ENCODE results near the gene ZKSCAN8. TPM values are rescaled to one million over a fixed set of nuclear protein-coding genes. Genes with fewer than 3 reads are reported as not detected.

The ZKSCAN8 gene
- total RNA-seq, 1 donor from 2014 or later, result 14.5 TPM

DNA sequence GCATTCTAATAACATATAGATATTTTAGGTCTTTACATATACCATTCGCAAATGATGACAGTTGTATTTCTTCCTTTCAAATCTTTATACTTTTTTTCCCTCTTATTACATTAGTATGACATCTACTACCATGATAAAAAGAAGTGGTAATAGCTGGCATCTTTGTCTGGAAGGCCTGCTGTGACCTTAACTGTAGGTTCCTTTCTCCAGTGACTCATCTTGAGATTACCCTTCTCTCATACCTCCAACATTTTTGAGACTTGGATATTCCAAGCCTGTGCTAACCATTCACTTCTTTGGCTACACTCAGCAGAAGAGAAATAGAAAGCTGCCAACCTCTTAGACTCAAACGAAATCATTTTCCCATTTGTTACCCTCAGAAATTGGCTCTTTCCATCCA lies 30.3 kb downstream of the ZKSCAN8 start:
- intact Hi-C loops (cut with DNase I), result no loop called here
- Histone ChIP-seq H3K27ac (no peak overlapping the region), H3K4me1 (no peaks in the 10 kb centered on the region), H3K36me3 (no peaks in the 10 kb centered on the region), H3K27me3 (no peaks in the 10 kb centered on the region), H3K9me3 (no peaks in the 10 kb centered on the region), H3K4me3 (no peak overlapping the region)
- no peak for DNase-seq (ENCODE audit: extremely low spot score in 2 of 2)
- TF ChIP-seq POLR2AphosphoS5 (IDR thresholded peaks at IDR 0.05; ENCODE audit: insufficient read depth in 1 of 2, low read depth in 1 of 2), result no peak
- TF ChIP-seq, protein P1, sequence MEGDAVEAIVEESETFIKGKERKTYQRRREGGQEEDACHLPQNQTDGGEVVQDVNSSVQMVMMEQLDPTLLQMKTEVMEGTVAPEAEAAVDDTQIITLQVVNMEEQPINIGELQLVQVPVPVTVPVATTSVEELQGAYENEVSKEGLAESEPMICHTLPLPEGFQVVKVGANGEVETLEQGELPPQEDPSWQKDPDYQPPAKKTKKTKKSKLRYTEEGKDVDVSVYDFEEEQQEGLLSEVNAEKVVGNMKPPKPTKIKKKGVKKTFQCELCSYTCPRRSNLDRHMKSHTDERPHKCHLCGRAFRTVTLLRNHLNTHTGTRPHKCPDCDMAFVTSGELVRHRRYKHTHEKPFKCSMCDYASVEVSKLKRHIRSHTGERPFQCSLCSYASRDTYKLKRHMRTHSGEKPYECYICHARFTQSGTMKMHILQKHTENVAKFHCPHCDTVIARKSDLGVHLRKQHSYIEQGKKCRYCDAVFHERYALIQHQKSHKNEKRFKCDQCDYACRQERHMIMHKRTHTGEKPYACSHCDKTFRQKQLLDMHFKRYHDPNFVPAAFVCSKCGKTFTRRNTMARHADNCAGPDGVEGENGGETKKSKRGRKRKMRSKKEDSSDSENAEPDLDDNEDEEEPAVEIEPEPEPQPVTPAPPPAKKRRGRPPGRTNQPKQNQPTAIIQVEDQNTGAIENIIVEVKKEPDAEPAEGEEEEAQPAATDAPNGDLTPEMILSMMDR (IDR thresholded peaks at IDR 0.05), result no peak
- TF ChIP-seq POLR2A (IDR thresholded peaks at IDR 0.05), result no peak

DNA sequence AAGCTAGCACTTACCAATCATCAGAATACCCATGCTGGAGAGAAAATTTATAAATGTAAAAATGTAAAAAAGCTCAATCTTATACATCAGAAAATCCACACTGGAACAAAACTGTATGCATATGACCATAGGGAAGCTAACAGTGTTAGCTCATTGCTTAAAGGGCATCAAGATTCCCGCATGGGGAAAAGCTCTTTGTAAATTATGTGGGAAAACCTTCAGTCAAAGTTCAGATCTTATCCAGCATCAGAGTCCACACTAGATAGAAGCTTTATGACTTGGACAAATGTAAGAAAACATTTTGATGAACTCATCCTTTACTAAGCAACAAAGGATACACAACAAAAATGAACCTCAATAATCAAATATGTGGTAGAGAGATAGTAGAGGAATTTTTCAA lies 34.7 kb downstream of the ZKSCAN8 start:
- intact Hi-C loops (cut with DNase I), result no loop called here
- no peaks in the 10 kb centered on the region for H3K27me3 ChIP-seq
- no peak for DNase-seq (ENCODE audit: extremely low spot score in 2 of 2)
- H3K4me3 ChIP-seq, result no peak overlapping the region
- no peaks in the 10 kb centered on the region for H3K36me3 ChIP-seq
- no peaks in the 10 kb centered on the region for H3K4me1 ChIP-seq
- H3K27ac ChIP-seq, result no peak overlapping the region
- H3K9me3 ChIP-seq, result no peaks in the 10 kb centered on the region
- TF ChIP-seq, protein P1 (IDR thresholded peaks at IDR 0.05), result no peak
- no peak for TF ChIP-seq POLR2A (IDR thresholded peaks at IDR 0.05)
- TF ChIP-seq POLR2AphosphoS5 (IDR thresholded peaks at IDR 0.05; ENCODE audit: insufficient read depth in 1 of 2, low read depth in 1 of 2), result no peak

DNA sequence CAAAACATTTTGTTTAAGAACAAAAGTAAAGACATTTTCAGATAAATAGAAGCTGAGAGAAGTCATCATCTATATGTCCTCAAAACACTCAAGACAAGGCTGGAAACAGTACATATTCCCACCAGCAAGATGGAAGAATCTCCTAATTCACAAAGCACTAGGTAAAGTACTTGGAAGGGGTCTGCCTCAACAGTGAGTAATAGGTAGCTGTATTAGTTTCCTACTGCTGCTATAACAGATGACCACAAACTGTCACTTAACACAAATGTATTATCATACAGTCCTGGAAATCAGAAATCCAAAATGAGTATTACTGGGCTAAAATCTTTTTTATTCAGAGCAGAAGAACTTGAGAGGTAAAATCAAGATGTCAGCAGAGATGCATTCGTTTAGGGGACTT lies 40.6 kb downstream of the ZKSCAN8 start:
- Histone ChIP-seq H3K27me3 (no peaks in the 10 kb centered on the region), H3K4me1 (no peaks in the 10 kb centered on the region), H3K27ac (no peak overlapping the region), H3K4me3 (no peak overlapping the region), H3K9me3 (no peaks in the 10 kb centered on the region), H3K36me3 (no peaks in the 10 kb centered on the region)
- no peak for TF ChIP-seq POLR2A (IDR thresholded peaks at IDR 0.05)
- TF ChIP-seq POLR2AphosphoS5 (IDR thresholded peaks at IDR 0.05; ENCODE audit: insufficient read depth in 1 of 2, low read depth in 1 of 2), result no peak
- TF ChIP-seq, protein P1 (IDR thresholded peaks at IDR 0.05), result no peak
- DNase-seq (ENCODE audit: extremely low spot score in 2 of 2), result no peak
- intact Hi-C loops (cut with DNase I), result no loop called here

DNA sequence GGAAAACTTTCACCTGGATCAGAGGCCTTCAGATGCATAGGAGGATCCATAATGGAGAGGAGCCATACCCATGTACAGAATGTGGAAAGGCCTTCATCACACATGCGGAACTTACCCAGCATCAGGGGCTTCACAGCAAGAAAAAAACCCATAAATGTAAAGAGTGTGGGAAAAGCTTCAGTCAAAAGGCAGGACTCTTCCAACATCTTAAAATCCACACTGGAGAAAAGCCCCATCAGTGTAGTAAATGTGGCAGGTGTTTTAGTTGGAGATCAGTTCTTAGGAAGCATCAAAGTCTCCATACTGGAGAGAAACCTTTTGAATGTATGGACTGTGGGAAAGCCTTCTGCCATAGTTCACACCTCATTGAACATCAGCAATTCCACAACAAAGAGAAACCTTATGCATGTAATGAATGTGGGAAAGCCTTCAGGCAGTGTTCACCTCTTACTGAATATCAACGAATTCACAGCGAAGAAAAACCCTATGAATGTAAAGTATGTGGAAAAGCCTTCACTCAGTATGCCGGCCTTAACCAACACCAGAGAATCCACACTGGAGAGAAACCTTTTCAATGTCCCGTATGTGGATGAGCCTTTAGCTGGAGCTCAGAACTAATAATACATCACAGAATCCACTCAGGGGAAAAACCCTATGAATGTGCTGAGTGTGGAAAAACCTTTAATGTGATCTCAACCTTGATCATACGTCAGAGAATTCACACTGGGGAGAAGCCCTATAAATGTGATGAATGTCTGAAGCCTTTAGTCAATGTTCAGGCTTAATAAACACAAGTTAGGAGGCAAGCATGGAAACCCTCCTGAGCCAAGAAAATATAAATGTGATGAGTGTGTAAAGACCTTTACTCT lies 46.7 kb downstream of the ZKSCAN8 start:
- Histone ChIP-seq H3K27me3 (no peaks in the 10 kb centered on the region), H3K9me3 (peaks cover 14% of the 10 kb centered on the region), H3K4me1 (no peaks in the 10 kb centered on the region), H3K36me3 (no peaks in the 10 kb centered on the region), H3K27ac (no peak overlapping the region), H3K4me3 (no peak overlapping the region)
- no peak for TF ChIP-seq POLR2A (IDR thresholded peaks at IDR 0.05)
- no peak for TF ChIP-seq POLR2AphosphoS5 (IDR thresholded peaks at IDR 0.05; ENCODE audit: insufficient read depth in 1 of 2, low read depth in 1 of 2)
- TF ChIP-seq, protein P1 (IDR thresholded peaks at IDR 0.05), result no peak
- DNase-seq (ENCODE audit: extremely low spot score in 2 of 2), result no peak
- intact Hi-C loops (cut with DNase I), result no loop called here

DNA sequence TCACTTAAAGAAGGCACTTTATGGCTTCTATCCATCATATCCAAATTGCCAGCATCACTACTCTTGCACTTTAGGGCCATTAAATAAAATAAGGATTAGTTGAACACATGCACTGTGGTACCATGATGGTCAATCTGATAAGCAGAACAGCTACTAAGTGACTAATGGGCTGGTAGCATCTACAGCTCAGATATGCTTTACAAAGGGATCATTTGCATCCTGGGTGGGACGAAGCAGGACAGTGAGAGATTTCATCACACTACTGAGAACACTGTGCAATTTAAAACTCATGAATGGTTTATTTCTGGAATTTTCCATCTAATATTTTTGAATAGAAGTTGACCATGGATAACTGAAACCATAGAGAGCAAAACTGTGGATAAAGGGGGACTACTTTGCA lies 58.3 kb downstream of the ZKSCAN8 start:
- Histone ChIP-seq H3K27me3 (no peaks in the 10 kb centered on the region), H3K9me3 (no peaks in the 10 kb centered on the region), H3K36me3 (no peaks in the 10 kb centered on the region), H3K4me1 (no peaks in the 10 kb centered on the region), H3K4me3 (no peak overlapping the region), H3K27ac (no peak overlapping the region)
- TF ChIP-seq POLR2A (IDR thresholded peaks at IDR 0.05) (no peak), POLR2AphosphoS5 (IDR thresholded peaks at IDR 0.05; ENCODE audit: insufficient read depth in 1 of 2, low read depth in 1 of 2) (no peak)
- TF ChIP-seq, protein P1 (IDR thresholded peaks at IDR 0.05), result no peak
- no peak for DNase-seq (ENCODE audit: extremely low spot score in 2 of 2)
- intact Hi-C loops (cut with DNase I), result no loop called here
